AG09319 (cell line): ENCODE data around the gene DGKE.

Source experiments
- DNase-seq: peaks from one replicate; pipeline ENCODE4 v3.0.0-alpha.2; 2010; ENCODE audit warnings: low read depth; ENCODE audit errors: extremely low read depth
- CTCF ChIP-seq: IDR thresholded peaks from 2 replicates; pipeline ENCODE4 v1.5.1; 2011; ENCODE audit warnings: low read depth, mild to moderate bottlenecking, inconsistent platforms, low read length, moderate library complexity

Gene DGKE

DNA sequence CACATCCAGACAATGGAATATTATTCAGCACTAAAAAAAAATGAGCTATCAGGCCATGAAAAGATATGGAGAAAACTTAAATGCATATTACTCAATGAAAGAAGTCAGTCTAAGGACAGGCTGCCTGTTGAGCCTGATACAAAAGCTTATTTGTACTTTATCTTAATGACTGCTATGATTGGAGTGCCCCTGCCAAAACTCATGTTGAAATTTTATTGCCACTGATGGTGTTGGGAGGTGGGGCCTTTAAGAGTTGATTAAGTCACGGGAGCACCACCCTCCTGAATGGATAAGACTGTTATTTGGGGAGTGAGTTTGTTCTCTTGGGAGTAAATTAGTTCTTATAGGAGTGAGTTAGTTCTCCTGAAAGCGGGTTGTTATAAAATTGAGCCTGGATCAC, 10.1 kb upstream of the DGKE start:
- TF ChIP-seq CTCF: no peak
- DNase-seq: no peak

DNA sequence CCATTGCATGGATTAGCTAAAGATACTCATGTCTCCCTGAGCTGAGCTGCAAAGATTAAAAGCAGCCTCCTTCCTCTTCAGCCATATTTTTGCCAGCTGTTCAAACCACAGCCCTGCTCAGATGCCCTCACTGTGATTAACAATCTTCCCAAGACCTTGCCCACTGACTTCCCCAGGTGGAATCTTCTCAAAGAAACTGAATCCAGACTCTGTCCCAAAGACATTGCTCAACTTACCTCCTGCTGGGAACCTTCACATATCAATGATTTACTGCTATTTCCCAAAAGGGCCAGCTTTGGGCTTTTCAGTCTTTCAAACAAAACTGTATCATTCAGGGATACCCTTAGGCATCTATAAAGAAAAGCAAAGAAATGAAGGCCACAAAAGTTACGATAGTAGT, 9.4 kb upstream of the DGKE start:
- no peak for DNase-seq
- TF ChIP-seq CTCF: no peak

- no peak for TF ChIP-seq CTCF
- no peak for DNase-seq
Measured at GRCh38 chr17:56826611-56827414, 7.1 kb upstream of the DGKE start.

DNA sequence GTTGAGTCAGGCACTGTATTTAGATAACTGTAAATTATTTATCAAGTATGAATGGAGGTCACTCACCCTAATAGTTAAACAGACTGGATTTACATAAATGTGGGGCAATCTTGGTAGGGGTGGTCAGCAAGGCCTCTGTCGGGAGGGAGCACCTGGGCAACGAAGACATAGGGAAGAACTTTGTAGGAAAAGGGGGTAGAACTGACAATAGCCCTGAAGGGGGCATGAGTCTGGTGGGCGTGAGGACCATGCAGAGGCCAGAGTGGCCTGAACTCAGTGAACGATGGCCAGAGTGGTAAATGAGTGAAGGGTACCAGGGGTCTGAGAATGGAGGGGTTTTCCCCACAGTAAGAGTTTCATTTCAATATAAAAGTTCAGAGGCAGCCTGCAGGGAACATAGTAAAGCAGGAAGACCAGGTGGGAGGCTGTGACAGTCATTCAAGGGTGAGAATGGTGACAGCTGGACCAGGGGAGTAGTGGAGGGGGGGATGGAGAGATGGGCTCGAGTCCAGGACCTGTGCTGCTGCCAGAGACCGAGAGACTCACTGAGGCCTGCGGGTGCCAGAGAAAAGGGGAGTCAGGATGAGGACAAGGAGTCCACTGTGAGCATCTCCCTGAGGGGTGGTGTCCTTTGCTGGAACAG, 3.1 kb upstream of the DGKE start:
- no peak for TF ChIP-seq CTCF
- no peak for DNase-seq

DNA sequence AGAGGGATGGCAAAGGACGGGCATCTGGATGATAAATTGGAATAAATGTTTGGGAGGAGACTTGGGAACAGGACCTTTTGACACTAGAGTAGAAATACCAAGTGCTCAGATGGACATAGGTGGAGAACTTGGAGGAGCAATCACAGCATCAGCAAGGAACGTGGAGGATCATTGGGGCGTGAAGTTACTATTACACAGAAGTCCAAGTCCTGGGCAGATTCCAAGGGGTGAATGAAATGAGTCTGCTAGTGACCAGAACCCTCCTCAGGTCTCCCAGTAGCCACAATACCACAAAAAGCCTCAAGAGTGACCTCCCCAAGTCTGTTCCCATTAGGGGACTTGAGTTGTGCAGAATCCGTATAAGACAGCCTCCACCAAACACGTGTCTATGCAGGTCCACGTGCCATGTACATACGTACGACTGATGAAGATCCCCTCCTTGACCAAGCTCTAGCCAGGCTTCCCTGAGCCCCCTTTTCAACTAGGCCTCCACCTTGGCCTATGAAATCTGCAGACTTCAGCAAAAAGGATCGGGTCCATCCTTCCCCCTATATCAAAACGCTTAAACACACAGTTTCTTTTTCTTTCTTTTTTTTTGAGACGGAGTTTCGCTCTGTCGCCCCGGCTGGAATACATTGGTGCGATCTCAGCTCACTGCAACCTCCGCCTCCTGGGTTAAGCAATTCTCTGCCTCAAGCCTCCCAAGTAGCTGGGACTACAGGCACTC, 2.4 kb upstream of the DGKE start:
- TF ChIP-seq CTCF: no peak
- DNase-seq: no peak

DNA sequence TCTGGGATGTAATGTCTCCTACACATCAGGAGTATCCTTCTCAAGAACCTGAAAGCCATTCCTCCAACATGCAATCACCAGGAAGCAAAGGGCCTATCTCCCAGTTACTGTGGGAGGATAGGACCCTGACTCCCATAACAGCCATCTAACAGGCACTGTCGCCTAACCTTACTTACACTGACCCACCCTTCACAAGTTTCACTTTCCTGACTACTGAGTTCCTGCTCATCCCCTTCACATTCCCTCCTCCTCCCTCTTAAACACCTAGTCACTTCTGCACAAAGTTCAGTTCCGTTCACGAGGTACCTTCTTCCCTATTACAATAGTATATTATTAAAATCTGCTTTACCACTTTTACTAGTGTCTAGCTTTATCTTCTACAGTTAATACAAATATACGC, 1.5 kb upstream of the DGKE start:
- no peak for DNase-seq
- TF ChIP-seq CTCF: no peak
